Esophagus squamous epithelium (tissue), 4 donors: Measurements from ENCODE around the gene MRPS31.

Source experiments
- CTCF ChIP-seq, 6 experiments: fragments of 450-650 bp in 4 of 6; fragments of 200-600 bp in 2 of 6; sonication (generic) in 2 of 6; IDR thresholded peaks; one replicate each; pipeline ENCODE4 v1.5.1; 2016 to 2019; ENCODE audit warnings: antibody characterized with exemption in 6 of 6, mild to moderate bottlenecking in 4 of 6, moderate library complexity in 4 of 6
- POLR2A ChIP-seq, 4 donors: fragments of 450-650 bp; IDR thresholded peaks; one replicate each; pipeline ENCODE4 v1.6.1; 2017; ENCODE audit warnings: antibody characterized with exemption in 4 of 4, mild to moderate bottlenecking in 4 of 4, moderate library complexity in 3 of 4

- no peak for TF ChIP-seq CTCF (IDR thresholded peaks at IDR 0.05)
- TF ChIP-seq POLR2A (IDR thresholded peaks at IDR 0.05): no peak
Measured at GRCh38 chr13:40780822-40781401, 9.9 kb upstream of the MRPS31 start.
